ENCODE measurements around the gene LDLR. TPM values are rescaled to one million over a fixed set of nuclear protein-coding genes. Genes with fewer than 3 reads are reported as not detected.

Gene LDLR
- total and polyA plus RNA-seq, 2 of the 4 experiments (the other 2 are of a cell fraction) = 45.2 to 53.8 TPM

- intact Hi-C loops (cut with micrococcal nuclease) = no loop called here
- Histone ChIP-seq H3K4ac (ENCODE audit: low read depth, low read length) (no peak overlapping the region), H2BK15ac (ENCODE audit: low read depth, low read length) (no peak overlapping the region), H3K14ac (replicated peaks; ENCODE audit: low read depth, low read length) (no peak overlapping the region), H4K8ac (ENCODE audit: low read depth in 2 of 2, low read length in 2 of 2) (no peak overlapping the region), H3K56ac (ENCODE audit: extremely low read depth, insufficient read depth, low read length) (no peak overlapping the region), H3K4me2 (ENCODE audit: low read depth, low read length) (no peak overlapping the region), H3K23ac (ENCODE audit: low read depth, low read length) (no peak overlapping the region), H2AFZ (replicated peaks; ENCODE audit: low read length, poor library complexity) (no peak overlapping the region), H3K9me1 (ENCODE audit: insufficient read depth, low read length) (0 out of 2 replicates have a peak, but pooled peaks cover 3% of the 10 kb centered on the region), H4K20me1 (ENCODE audit: insufficient read depth, low read length) (peaks cover 8% of the 10 kb centered on the region; the same call in 1 of the 2 replicates), H3K9me3 (ENCODE audit: control insufficient read depth, insufficient read depth, low read length) (no peaks in the 10 kb centered on the region), H3K79me1 (ENCODE audit: low read depth in 1 of 2, low read length in 2 of 2) (peaks cover 17 to 63% of the 10 kb centered on the region in 2 experiments), H2BK120ac (ENCODE audit: low read depth, low read length) (no peak overlapping the region), H3K27me3 (ENCODE audit: control insufficient read depth, insufficient read depth, low read length) (no peaks in the 10 kb centered on the region), H2BK20ac (ENCODE audit: low read depth, low read length) (no peak overlapping the region), H2AK9ac (replicated peaks; ENCODE audit: low read depth, low read length, poor library complexity) (no peak overlapping the region), H3K18ac (ENCODE audit: low read depth, low read length) (no peak overlapping the region), H2AK5ac (ENCODE audit: low read depth, low read length) (no peak overlapping the region), H2BK5ac (ENCODE audit: low read depth, low read length, poor library complexity, severe bottlenecking) (no peak overlapping the region), H4K5ac (ENCODE audit: low read depth, low read length) (no peak overlapping the region), H3K4me1 (ENCODE audit: control insufficient read depth, insufficient read depth, low read length) (no peaks in the 10 kb centered on the region), H3K9ac (ENCODE audit: low read depth, low read length) (no peak overlapping the region), H3K36me3 (ENCODE audit: control insufficient read depth, insufficient read depth, low read length) (peaks cover 56% of the 10 kb centered on the region), H3K4me3 (ENCODE audit: insufficient read depth, low read depth, low read length) (no peak overlapping the region), H4K91ac (ENCODE audit: insufficient read depth, low read depth, low read length) (no peak overlapping the region), H3K27ac (ENCODE audit: insufficient read depth, low read length) (no peak overlapping the region)
- in situ Hi-C loops (cut with MboI; ENCODE audit: low sequenced_read_pairs) = no loop called here
- CTCF ChIA-PET = no interaction called here
- dilution Hi-C loops (cut with HindIII; ENCODE audit: low sequenced_read_pairs, unreplicated experiment) = no loop called here
- no TSS peak for BruUV-seq (replicated peaks)
- ATAC-seq (ENCODE audit: low read depth) (no peak), DNase-seq (no peak)
- TF ChIP-seq ELK1 (IDR thresholded peaks at IDR 0.05; ENCODE audit: borderline replicate concordance, low read depth, low read length) (no peak), RFX5 (IDR thresholded peaks at IDR 0.05; ENCODE audit: low read depth, low read length) (no peak), FOS (IDR thresholded peaks at IDR 0.05; ENCODE audit: low read depth, low read length) (no peak), NFE2L2 (IDR thresholded peaks at IDR 0.05; ENCODE audit: low read depth, low read length) (no peak), POLR2A (IDR thresholded peaks at IDR 0.05; ENCODE audit: low read depth, low read length) (no peak), USF2 (IDR thresholded peaks at IDR 0.05; ENCODE audit: low read depth, low read length) (no peak)
- WGBS, 2 experiments (ENCODE audit: extremely low coverage in 2 of 2, insufficient read length in 1 of 2) = 92% methylated on average over 2 of the region's 4 CpGs; no CpG with 5 or more reads in 1 of the 2 experiments
- POLR2A ChIA-PET (ENCODE audit: unreplicated experiment) = no interaction called here
Observed at GRCh38 chr19:11053817-11054195, 35.5 kb upstream of the LDLR start.
